H54 (cell line): ENCODE results near the gene NEMP2.

Experiments
- DNase-seq: peaks from one replicate; pipeline ENCODE4 v3.0.0; 2011; ENCODE audit warnings: low spot score, mixed read lengths; ENCODE audit not compliant: insufficient read length
- FAIRE-seq: peaks from 3 replicates; lab custom pipeline; 2011; peaks lifted over from hg19 to GRCh38; lab: Jason Lieb, UNC
- POLR2A ChIP-seq: IDR thresholded peaks from 2 replicates; pipeline ENCODE4 v1.6.1; 2011; ENCODE audit warnings: low read depth, mild to moderate bottlenecking, low read length

The NEMP2 gene, protein sequence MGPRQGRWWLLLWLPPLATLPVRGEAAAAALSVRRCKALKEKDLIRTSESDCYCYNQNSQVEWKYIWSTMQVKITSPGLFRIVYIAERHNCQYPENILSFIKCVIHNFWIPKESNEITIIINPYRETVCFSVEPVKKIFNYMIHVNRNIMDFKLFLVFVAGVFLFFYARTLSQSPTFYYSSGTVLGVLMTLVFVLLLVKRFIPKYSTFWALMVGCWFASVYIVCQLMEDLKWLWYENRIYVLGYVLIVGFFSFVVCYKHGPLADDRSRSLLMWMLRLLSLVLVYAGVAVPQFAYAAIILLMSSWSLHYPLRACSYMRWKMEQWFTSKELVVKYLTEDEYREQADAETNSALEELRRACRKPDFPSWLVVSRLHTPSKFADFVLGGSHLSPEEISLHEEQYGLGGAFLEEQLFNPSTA

DNA sequence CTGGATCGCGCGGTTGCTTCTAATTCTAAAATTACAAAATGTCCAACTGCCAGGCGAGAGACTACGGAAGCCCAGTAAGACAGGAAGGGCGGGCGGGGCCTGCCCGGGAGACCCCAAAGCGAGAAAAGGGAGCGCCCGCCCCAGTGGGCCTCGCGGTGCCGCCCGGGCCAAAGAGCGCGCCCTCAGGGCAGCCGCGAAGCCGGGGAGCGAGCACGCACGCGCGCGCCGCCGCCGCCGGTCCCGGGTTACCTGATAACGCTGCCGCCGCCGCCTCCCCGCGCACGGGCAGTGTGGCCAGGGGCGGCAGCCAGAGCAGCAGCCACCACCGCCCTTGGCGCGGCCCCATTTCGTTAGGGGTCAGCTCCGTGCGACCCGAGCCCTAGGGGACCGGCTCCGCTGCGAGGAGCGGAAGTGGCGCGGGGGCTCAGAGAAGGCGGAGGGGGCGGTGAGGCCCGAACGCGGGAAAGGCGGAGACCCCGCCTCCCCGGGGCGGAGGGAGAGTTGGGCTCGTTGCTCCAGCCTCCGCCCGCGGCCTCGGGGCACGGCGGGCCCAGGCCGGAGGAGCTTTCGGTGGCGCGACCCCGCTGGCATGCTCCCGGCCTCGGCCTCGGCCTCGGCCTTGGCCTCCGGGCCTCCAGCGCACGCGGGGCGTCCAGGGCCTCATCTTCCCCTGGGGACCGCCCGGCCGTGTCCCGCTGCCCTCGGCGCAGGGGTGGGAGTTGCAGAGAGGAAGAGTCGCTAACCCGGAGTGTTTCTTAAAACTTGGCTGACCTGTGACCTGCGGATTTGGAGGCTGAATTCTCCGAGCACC is at the start of gene NEMP2:
Gene NEMP2, minus strand, starts transcription at position 413 of the 811 bp plus-strand sequence. Its CDS starts 67 bp downstream, at position 346.
- TF ChIP-seq POLR2A, result peak; percentile 72
- peak; percentile 68 for DNase-seq
- FAIRE-seq, result peak; percentile 36

DNA sequence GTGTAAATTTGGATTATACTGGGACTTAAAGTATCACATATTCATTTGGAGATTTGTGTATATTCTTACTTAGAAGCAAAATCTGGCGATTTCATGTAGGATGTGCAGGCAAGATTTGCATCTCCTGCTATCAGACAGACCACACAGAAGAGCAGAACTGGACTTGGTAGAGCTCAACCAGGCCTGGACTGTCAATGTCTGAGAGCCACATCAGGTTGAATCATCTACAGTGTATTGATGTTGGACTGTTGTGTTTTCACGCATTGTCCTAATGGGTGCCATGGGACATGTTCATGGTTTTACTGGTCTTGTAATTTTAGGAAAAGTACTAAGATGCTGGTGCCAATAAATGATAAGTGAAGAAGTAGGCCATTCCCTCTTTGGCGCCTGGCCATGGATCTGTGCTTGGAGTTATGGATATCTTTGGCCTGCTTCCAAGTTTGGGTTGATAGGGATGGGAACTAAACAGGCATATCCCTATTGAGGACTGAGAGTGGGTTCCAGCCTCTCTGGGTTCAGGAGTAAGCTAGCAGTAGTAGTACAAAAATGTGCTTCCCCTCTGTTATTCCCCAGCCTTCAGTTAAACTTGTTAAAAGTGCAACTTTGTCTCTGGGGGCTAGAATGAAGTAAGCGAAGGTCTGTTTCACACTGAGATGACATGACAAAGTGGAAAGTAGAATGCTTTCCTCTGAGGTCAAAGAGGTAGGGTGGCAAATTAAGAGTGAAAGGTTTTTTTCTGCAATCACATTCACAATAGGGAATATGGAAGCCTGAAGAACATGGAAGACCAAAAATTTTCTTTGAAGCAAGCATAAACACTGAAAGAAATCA is 49.2 kb upstream of the NEMP2 start:
- peak; percentile 30 for FAIRE-seq
- TF ChIP-seq POLR2A, result no peak

DNA sequence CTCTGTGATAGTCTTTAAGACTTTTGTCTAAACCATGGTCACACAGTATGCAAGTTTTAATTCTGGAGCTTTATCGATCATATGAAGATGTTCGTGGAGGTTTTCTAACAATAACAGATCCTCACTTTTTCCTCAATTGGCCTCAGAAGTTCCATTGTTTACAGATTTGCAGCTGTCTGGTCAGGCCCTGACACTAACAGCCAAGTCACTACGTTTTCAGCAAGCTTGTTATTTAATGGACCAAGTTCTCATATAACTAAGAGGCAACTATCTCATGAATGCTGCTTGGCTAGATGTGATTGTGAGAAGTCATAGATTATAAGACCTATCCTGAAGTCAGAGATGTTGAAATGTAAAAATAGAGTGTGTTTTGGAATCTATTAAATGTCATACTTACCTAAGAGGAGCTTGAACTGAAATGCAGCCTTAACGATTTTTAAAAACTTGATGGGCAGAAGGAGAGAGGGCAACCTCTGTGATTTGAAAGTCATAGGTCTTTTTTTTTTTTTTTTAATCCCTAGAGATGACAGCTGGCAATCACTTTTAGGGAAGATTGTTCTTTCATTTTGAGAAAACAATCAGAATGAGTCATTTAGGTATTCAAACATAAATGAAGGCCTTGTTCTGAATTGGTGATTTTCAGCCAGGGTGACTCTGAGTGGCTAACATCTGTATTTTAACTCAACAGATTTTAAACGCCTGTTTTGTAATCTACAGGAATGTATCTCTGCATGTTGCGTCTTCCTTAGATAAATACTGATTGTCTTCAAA is 48.4 kb upstream of the NEMP2 start:
- no peak for DNase-seq
- no peak for TF ChIP-seq POLR2A
- FAIRE-seq, result no peak

More for the DNA sequence above, 49.2 kb upstream of the NEMP2 start:
- no peak for DNase-seq

DNA sequence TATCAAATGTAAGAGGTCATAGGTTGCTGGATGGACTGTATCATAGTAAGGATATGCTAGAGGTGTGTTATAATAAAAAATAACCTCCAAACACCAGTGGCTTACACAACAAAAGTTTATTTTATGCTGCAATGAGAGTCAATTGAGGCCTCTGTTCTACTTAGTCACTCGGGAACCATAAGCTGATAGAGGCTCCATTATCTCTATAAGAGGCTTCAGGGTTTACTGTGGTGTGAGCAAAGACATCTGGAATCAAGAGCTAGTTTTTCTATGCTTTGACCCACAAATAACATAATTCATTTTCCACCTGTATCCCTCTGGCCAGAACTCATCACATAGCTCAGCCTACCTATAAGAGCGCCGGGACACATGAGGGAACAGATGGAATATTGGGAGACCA is 47.5 kb upstream of the NEMP2 start:
- no peak for FAIRE-seq
- TF ChIP-seq POLR2A, result no peak
- DNase-seq, result no peak

DNA sequence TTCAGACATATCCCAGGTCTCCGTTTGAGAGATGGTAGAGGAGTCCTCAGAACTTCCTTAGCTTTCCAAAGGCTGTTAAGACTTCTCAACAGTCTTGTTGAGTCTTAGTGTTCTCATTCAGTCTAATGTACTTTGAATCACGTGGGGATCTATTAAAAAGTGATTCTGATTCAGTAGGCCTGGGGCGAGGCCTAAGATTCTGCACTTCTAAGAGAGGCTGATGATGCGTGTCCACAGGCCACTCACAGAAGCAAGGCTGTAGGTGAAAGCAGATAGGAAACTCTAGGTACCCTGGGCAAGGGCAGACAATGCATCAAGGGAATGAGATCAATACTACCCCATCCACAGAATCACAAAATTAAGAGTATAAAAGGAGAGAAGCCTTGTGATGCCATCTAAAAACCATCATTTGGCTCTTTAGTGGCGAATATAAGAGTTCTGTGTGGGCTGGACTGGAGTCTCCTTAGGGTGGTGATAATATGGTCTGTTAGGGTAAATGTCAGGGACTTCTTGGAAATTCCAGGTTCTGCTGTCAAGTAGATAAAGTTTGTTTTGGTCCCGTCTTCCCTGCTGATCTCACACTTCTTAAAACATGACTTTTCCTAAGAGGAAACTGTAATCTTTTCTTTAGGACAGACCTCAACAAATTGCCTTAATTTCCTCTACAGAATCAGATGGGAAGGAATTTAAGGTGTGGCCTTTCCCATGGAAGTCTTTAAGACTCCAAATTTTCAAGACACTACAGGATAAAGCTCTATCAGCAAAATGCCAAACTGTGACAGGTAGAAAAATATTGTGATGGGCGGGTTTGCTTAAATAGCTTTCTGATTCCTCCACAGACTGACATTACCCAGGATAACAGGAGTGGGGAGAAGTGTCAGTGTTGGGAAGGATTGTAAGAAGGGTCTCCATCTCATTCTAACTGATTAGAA is 45.7 kb upstream of the NEMP2 start:
- DNase-seq (no peak), FAIRE-seq (no peak)
- no peak for TF ChIP-seq POLR2A

DNA sequence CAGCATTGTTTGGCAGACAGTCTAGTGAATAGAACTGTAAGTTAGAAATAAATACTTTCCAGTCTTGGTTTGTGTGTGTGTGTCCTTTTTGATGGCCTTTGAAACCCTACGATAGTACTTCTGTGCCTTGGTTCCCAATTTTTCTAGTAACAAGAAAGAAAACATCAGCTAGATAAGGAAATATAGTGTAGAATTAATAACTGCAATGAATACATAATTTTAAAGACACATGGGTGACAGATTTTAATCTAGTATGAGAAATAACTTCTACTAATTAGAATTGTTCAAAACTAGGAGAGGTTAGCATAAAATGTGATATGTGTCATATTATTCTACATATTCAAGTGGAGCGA is 44.5 kb upstream of the NEMP2 start:
- DNase-seq, result no peak
- TF ChIP-seq POLR2A, result no peak
- no peak for FAIRE-seq

DNA sequence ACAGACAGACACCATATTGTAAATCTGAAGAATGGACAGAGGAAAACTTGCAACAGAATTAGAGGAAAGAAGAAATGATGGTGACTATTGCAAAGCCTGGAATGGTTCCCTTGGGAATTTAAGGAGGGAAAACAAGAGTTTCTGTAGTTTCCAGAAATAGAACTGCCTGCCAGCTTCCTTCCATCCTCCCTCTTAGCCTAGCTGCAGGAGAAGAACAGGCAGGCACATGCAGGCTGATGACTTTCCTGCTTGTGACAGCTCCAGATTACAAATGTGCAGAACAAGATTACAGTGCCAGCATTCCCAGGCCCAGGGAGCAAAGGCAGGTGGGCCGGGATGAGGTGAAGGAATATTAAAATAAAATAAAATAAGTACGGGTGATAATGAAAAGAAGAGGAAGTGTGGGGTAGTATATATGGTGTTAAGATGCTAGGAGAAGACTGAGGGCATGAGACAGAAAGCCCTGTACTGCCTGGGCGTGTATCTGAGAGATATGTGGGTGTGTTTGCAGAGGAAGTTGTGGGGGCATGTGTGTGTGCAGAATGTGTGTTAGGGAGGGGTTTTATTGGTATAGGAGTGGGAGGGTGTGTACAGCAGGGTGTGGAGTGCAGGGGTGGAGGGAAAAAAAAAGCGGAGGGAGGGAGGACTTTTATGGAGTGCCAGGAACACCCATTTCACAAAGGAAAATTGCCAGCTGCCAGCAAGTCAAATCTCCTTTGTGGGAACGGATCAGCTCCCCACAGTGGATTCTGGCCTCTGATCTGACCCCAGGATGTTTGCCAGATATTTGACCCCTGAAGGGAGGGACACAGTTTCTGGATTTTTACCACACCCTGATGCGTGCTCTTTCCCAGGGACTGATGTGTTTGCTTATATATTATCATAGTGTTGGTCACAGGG is 43.9 kb upstream of the NEMP2 start:
- peak; percentile 20 for FAIRE-seq
- no peak for DNase-seq
- no peak for TF ChIP-seq POLR2A

DNA sequence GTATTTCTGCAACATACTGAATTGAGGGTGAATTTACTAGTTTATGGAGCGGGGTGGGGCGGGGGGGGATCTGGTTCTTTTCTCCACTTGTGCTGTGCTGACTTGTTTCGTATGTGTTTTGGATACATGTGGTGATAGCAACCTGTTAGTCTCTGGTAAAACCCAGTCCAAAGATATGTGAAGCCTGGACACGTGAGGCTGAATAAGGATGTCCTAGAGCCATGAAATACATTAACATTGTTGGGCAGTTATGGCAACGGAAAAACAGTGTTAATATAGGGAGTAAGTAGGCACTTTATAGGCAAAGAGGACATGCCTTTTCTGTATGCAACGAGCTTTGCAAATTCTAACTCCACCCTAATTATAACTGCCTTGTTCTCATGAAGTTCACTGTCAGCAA is 42.1 kb upstream of the NEMP2 start:
- FAIRE-seq (peak; percentile 33), DNase-seq (no peak)

DNA sequence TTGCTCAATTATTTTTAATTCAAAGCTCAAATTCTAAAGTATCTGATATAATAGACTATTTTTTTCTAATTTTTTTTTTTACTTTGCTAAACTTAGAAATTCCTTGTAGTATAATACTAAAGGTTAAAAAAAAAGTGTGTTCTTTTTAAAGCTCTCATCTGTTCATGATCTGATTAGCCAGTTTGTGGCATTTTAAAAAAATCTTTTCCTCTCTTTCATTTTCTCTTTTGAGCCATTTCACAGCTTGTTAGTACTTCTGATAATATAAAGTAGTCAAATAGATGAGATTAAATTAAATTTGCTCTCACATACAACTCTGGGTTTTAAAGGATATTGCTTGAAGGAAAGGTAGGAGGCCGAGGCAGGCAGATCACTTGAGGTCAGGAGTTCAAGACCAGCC is 40.7 kb upstream of the NEMP2 start:
- FAIRE-seq (no peak), DNase-seq (no peak)
- no peak for TF ChIP-seq POLR2A

More for the DNA sequence above, 42.1 kb upstream of the NEMP2 start:
- TF ChIP-seq POLR2A, result no peak

DNA sequence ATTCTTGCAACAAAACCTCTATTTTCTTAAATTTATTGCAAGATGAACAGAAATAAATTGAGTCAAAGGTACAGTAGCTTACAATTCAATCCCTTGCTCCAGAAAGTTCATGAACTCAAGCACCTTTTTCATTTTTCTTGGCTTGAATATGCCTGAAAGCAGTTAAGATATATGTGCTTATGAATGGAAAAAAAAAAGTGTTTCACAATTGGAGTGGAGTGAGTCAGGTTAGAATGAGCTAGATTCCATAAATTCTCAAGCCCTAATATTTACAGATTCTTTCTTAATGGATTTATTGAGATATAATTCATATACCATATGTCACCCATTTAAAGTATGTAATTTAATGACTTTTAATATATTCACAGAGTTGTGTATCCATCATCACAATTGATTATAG is 39.6 kb upstream of the NEMP2 start:
- FAIRE-seq, result no peak
- no peak for TF ChIP-seq POLR2A
- no peak for DNase-seq

DNA sequence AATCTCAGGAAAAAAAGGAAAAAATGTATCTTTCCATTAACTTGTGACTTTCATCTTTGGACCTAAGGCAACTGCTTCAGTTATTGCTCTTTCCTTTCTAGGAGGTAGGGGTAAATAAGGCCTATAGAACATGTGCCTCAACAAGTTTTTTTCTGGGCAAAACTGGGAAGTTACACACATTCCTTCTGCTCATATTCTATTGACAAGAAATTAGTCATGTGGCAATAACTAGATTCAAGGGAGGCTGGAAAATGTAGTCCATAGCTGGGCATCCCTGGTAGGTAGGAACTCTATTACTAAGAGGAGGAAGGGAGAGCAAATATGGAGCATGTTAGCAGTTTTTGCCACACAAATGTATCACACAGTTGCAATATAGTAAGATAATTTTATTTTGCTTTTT is 37.7 kb upstream of the NEMP2 start:
- FAIRE-seq (peak; percentile 61), DNase-seq (no peak)
- TF ChIP-seq POLR2A, result no peak

DNA sequence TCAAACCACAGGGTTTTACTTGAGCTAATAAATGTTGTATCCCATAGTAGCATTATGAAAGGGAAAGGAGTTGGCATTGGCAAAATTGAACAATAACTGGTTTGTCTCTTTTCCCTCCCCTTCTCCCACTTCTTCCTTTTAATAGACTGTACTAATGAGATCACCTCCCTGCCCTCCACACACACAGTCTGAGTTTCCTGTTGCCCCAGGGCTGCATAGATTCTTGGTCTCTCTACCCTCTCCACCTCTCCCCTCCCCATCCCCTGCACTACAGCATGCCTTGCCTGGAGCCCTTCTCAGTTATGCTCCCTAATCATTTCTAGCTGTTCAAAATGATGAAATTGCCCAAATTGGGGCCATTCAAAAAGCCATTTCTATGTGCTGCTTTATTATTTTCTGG is 37.2 kb upstream of the NEMP2 start:
- no peak for TF ChIP-seq POLR2A
- no peak for DNase-seq
- peak; percentile 87 for FAIRE-seq
